AG09309 (cell line): Measurements from ENCODE around the gene ZNF17.

Experiments
- DNase-seq: peaks from one replicate; pipeline ENCODE4 v3.0.0-alpha.2; 2010; ENCODE audit warnings: low read depth
- H3K4me3 ChIP-seq: 2 replicates; pipeline ENCODE4 v1.5.1; 2011; ENCODE audit warnings: mild to moderate bottlenecking, low read depth, low read length, moderate library complexity; ENCODE audit not compliant: control insufficient read depth
- CTCF ChIP-seq: IDR thresholded peaks from 2 replicates; pipeline ENCODE4 v1.5.1; 2011; ENCODE audit warnings: mild to moderate bottlenecking, low read depth, low read length, inconsistent platforms; ENCODE audit not compliant: insufficient read depth, control insufficient read depth; ENCODE audit errors: missing control alignments

The ZNF17 gene

GRCh38 chr19:57376151-57376550, 34.8 kb upstream of the ZNF17 start:
- no peak for DNase-seq
- H3K4me3 ChIP-seq: no peak overlapping the region
- no peak for TF ChIP-seq CTCF

GRCh38 chr19:57377498-57378146, 33.3 kb upstream of the ZNF17 start:
- H3K4me3 ChIP-seq: no peak overlapping the region
- TF ChIP-seq CTCF: no peak
- DNase-seq: no peak

GRCh38 chr19:57380923-57381322, 30.0 kb upstream of the ZNF17 start:
- H3K4me3 ChIP-seq: no peak overlapping the region
- no peak for TF ChIP-seq CTCF
- no peak for DNase-seq

GRCh38 chr19:57382806-57383488, 28.0 kb upstream of the ZNF17 start:
- DNase-seq: no peak

DNA sequence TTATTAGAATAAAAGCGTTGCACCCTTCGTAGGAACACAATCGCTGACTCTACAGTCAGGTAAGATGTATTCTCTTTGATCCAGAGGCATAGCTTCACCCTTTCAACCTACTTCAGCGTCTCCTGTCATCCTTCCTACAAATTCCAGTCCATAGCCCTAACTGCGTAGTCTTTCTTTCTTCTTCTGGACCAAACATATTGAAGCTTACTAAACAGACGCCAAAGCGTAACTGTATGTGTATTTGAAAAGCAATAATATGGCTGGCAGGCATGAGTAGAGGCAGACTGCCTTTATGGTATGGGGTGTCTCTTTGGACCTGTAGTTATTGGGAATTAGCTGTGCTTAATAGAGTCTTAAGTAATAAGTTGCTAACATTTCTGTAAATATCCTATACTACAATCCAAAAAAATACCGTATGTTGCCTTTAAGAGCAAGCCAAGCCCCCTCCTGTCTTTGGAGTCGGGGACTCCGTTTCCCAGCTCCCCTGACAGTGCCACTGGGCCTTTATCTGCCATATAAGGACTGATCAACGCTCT, 21.7 kb upstream of the ZNF17 start:
- no peak for TF ChIP-seq CTCF
- DNase-seq: no peak
- H3K4me3 ChIP-seq: peak overlapping the region; percentile 96

More at GRCh38 chr19:57382806-57383488, 28.0 kb upstream of the ZNF17 start:
- no peak for TF ChIP-seq CTCF
- no peak overlapping the region for H3K4me3 ChIP-seq

- peak; percentile 96 for DNase-seq
- TF ChIP-seq CTCF: no peak
- H3K4me3 ChIP-seq: peak within 1 kb of the TSS; percentile 96
Measured at GRCh38 chr19:57389730-57390598, 21.0 kb upstream of the ZNF17 start, which contains the start of gene ZNF548. TSS of gene ZNF548 (plus strand) at chr19:57389854. CDS start at chr19:57390100, 246 bp downstream.
